NCI-H2227 (cell line): Measurements from ENCODE around the gene ATG7.
A peak's percentile ranks its signal among the peaks of the same experiment; 100 is the strongest.
"Not testable (repeated sequence)": the region's sequence is repeated elsewhere in the genome, so short reads cannot be mapped to it uniquely, and the experiment has no call there.

Source experiments
- DNase-seq: peaks from one replicate; lab custom pipeline; 2025; ENCODE audit not compliant: unreplicated experiment; lab: John Stamatoyannopoulos, UW

Gene ATG7

DNA sequence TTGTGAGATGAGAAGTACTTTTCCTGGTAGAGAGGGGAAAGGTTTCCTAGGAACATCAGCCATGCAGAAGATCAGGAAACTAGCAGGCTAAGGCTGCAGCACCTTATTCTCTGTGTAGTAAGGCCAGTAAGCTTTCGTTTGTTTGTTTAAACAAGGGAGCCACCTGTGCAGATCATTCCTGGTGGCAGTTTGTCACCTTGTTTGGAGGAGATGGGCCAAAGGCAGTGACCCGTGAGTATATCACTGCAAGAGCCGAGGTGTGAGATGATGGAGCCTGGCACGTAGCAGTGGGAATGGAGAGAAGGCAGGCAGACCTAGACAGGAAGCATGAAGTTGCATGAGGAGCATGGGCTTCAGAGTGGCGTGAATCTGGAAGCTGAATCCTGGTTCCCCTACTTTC lies 19.6 kb downstream of the ATG7 start:
- no peak for DNase-seq

DNA sequence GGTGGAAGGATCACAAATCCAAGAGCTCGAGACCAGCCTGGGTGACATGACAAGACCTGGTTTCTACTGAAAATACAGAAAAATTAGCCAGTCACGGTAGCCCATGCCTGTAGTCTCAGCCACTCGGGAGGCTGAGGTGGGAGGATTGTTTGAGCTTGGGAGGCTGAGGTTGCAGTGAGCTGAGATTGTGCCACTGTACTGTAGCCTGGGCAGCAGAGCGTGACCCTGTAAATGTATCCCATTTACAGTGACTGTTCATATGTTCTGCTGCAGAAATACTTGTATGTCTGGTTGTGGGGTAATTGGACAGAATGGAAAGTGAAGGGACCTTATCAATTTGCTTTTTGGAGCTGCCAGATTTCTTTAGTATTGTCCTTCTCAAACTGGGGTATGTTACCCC lies 24.9 kb downstream of the ATG7 start:
- DNase-seq, result no peak

DNA sequence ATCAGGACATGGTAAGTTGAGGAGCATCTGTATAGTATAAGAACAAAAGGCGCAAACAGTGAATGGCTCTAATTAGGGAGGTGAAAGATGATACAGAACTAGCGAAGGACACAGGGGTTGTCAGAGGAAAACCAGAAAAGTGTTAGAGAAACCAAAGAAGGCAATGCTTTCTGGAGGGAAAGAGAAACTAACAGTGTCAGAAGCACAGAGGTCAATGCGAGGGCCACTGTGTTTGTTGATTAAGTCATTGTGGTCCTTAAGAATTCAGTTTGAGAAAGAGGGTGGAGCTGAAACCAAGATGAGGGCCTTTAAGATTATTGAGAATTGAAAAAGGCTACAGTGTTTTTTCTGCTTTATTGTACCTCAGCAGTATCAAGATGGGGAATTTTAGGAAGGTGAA lies 28.8 kb downstream of the ATG7 start:
- no peak for DNase-seq

DNA sequence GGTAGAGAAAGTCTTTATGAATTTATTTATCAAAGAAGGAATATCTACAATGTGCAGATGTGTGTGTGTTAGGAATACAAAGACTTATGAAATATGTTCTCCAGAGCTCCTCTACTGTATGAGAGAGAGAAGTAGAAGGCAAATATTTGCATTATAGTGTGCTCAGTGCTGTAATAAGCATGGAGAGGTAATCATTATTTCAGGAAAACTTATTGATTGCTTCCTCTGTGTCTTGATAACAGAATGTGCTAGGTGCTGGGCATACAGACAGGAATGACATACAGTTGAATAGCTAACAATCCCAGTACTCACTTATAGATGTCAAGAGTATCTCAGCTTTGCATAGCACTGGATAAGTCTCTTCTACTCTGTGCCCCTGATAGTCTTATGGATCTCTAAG lies 30.2 kb downstream of the ATG7 start:
- no peak for DNase-seq

DNA sequence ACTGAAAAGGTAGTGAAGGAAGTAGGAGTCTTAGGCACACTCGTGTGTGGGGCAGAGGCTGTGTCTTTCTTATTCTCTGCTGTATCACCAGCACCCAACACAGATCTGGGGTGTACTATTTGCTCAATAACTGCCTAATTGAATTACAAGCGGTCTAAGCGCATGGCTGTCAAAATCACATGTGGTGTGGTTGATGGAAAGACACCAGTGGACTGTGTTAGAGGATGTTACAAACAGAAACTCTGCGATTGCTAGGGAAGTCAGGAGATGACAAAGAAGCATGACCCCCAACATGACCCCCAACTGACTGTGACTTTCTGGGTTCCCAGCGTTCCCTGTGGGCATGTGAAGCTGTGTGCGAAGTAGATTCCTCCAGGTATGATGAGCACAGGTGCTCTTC lies 32.0 kb downstream of the ATG7 start:
- no peak for DNase-seq

DNA sequence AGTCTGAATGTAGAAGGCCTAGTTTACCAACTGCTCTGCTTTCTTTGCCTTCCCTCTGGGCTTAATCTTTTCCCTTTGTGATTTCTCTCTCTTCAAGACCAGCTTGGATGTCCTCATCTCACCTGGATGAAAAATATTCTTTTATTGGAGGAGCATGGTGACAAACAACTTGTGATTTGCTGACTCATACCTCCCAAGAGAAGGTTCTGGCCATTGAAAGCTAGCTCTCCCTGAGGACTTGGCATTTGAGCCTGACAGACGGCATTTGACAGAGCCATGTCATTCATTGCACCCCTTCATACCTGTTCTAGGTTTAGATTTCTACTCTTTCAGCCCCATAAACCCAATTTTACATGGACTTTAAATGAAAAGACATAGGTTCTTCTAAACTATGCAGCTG lies 33.3 kb downstream of the ATG7 start:
- no peak for DNase-seq

DNA sequence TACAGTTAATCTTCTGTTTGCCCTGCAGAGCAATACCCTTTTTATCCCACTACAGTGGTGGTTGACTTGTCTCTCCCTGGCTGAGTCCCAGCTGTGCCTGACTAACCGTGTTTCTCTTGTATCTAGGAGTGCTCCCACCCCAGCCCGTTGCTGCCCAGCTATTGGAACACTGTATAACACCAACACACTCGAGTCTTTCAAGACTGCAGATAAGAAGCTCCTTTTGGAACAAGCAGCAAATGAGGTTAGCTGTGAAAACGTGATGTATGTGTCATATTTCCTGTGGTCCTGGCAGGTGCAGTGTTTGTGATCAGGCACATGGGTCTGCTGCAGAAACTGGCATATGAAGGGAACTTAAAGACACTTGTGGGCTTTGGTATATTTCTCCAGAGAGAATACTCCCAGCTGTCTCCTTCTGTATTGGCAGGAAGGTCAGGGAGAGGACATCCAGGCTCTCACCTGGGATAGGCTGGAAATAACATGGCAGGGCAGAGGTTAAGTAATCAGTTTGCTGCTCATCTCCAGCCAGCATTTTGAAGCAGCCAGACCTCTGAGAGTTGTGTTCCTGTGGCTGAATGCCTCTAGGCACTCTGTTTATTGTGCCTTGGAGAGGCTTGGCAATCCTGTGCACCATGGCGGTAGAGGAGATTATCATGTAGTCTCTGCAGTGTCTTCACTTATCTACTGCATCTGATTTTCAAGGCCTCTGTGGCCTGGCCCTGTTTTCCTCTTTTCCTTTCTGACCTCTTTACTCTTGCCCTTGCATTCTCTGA lies 34.8 kb downstream of the ATG7 start:
- DNase-seq, result no peak

DNA sequence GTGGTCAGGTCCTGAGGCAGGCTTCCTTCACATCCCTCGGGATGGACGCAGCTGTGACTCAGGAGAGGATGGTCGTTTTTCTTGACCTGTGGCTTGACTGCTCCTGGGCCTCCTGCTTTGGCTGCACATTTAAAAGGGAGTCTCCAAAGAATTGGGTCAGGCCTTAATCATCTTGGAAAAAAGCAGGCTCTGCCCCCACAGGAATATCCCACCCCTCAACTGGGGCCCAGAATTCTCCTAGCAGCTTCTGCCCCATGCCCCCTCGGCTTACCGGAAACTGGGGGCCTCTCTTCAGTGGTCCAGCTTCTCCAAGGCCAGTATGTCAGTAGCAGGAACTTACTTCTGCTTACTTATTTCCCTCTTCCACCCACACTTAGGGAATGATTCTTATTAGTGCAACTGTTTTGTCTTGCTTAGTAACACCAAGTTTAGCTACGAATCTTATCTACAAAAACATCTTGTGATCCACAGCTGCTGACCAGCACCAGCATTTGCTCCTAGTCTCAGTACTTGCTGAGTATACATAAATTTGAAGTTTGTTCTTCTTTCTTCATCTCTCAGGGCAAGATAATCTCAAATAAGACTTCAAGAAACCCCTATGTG lies 35.7 kb downstream of the ATG7 start:
- DNase-seq, result no peak

DNA sequence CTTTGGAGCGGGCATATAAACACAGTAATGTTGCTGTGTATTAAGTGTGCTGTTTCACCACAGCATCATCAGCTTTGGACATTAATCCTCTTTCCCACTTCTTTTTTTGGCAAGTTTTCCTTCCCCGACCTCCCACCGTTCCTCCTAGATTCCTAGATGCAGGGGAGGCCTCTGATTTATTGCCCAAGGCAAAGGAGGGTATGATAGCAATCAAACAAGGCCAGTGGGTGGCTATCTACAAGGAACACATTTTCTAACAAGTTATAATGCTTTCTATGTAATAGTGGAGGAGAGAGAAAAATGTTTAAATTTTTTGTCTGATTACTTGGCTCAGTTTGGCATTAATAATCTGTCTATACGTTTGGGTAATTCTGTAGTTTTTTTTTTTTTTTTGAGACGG lies 38.1 kb downstream of the ATG7 start:
- DNase-seq, result no peak

DNA sequence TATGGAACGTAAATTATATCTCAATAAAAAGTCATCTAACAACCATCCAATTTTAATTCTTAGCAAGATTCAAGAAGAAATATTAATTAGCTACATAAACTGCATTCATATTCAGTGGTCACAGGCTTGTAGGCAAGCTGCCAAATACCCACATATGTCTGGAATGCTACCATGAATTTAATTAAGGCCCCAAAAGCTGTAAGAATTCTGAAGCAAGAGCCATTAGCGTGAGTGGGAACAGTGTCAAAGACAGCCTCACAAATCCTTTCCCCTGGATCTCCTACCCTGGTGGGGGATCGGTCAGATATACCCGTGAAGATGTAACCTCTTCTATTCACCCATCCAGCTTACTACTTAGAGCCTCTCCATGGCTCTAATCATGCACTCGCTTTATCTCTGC lies 40.0 kb downstream of the ATG7 start:
- DNase-seq, result no peak

DNA sequence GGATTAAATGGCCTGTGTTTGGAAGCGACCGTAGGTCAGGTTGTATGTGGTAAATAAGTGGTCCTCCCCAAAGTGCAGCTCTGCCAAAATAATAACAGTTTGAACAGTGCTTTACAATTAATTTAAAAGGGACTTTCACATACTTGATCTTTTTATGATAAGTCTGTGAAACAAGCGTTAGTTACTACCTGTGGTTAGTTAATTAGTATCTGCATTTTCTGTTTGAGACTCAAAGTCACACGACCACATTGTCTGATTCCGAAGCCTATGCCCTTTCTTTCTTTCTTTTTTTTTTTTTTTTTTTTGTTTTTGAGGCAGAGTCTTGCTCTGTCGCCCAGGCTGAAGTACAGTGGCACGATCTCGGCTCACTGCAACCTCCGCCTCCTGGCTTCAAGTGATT lies 45.1 kb downstream of the ATG7 start:
- DNase-seq, result no peak

DNA sequence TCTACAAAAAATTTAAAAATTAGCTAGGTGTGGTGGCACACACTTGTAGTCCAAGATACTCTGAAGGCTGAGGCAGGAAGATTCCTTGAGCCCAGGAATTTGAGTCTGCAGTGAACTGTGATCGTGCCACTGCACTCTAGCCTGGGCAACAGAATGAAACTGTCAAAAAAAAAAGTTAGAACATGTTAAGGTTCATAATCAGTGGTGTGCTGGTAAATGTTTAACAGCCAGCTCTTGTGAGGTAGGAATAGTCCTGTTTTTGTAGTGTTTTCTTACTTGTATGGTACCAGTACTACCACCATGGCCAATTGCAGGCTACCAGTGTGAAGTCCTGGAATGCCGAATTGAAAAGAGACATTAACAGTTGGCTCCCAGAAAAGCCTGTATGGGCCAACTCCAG lies 50.7 kb downstream of the ATG7 start:
- no peak for DNase-seq

DNA sequence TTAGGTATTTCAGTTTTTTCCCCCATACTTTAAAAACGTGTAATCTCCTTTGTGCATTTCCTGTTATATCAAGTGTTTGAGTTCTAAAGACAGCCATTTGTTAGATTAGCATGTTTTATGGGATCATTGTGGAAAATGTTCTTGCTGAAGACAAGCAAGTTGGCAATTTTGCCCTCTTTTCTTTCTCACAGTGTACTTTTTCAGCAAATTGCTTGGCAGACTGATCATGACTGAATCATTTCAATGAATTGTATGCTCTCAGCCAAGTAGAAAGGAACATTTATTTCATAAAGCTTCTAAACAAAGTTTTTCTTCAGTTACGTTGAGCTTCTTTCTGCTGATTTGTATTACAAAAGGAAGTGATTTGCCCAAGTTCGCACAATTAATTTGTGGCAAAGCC lies 51.6 kb downstream of the ATG7 start:
- no peak for DNase-seq

DNA sequence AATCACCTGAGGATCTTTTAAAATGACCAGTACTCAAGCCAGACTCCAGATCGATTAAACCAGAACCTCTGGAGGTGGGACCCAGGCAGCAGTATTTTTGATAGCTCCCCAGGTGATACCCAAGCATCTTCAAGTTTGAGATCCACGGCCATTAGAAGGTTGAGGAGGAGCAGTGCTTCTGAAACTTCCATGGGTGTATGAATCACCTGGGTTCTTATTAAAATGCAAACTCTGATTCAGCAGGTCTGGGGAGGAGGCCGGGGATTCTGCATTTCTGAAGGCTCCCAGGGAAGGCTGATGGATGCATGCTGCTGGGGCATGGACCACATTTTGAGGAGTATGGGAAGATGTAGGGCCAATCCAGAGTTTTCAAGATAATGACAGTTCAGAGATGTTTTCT lies 55.4 kb downstream of the ATG7 start:
- no peak for DNase-seq

DNA sequence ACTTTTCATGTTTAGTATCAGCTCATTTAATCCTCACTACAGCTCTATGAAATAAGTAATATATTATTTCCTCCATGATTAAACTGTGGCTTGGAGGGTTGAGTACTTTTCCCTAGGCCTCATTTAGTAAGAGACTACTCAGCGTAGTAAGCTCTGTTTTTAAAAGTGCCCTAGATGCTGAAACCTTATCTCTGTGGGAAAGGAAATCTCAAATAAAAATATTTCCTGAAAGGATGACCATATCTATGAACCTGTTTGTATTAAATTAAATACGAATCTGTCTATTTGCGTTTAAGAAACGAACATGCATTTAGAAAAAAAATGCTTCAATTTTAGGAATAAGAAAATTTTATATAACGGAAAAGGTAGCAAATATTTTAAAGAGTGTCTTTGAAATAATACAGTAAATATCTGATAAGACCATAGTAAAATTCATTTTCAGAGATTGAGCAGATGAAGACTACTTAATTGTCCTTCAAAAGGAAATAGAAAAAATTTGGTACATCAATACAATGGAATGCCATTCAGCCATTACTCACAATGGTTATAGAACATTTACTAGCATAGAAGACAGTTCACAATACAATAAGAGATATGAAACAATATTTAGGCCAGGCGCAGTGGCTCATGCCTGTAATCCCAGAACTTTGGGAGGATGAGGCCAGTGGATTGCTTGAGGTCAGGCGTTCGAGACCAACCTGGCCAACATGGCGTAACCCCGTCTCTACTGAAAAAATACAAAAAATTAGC lies 56.2 kb downstream of the ATG7 start:
- no peak for DNase-seq

DNA sequence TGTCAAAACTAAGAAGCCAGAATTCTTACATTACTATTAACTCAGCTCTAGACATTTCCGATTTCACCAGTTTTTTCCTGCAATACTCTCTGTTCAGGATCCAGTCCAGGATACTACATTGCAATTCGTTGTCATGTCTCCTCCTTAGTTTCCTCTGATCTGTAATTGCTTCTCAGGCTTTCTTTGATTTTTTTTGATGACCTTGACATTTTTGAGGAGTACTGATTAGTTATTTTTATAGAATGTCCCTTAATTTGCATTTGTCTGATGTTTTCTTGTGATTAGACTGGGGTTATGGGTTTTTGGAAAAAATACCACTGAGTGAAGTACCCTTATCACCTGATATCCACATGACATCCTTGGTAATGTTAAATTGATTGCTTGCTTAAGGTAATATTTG lies 57.6 kb downstream of the ATG7 start:
- DNase-seq, result no peak

DNA sequence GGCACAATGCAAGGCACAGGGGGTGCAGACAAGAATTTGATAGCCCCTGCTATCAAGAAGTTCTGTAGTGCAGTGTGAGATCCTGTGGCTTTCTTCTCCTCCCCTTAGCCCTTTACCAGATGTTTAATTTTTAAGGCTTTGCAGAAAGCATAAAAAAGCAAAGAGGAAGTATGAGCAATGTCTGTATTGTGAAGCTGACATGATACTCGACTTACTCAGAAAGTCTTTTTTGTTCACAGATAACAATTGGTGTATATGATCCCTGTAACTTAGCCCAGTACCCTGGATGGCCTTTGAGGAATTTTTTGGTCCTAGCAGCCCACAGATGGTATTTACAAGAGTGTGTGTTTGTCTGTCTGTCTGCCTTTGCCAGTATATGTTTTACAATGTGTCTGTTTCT lies 58.9 kb downstream of the ATG7 start:
- no peak for DNase-seq

DNA sequence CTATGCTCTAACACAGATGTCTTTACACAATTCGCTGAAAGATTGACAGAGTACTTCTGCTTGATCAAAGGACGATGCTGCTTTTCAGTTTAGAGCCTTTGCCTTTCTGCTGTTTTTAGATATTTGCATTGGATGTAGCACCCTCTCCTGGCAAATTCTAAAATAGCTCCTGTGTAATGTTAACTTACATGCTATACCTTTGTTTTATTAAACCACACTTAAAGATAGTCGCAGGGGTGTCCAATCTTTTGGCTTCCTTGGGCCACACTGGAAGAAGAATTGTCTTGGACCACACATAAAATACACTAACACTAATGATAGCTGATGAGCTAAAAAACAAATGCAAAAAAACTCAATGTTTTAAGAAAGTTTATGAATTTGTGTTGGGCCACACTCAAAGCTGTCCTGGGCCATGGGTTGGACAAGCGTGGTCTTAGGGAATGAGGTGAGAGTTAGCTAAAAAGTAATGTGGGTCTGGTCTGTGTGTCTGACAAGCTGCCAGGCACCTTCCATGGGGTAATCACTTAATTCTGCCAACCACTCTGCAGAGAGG lies 62.9 kb downstream of the ATG7 start:
- peak; percentile 49 for DNase-seq

DNA sequence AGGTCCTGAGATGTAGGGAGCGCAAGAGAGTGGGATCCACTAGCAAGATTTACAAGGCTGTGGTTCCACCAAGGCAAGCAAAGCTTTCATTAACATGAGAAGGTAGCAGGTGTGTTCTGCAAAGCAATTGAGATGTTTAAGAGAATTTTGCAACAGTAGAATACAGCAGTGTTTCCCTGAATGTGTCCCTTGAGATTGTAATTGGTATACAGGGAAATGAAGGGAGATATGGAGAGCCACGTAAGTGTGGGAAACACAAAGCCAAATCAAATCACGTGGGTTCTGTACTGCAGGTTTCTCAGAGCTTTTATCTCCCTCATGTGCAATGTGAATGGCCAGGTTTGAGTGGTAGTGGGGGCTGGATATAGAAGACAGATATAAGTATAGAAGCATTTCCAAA lies 67.3 kb downstream of the ATG7 start:
- DNase-seq, result no peak

DNA sequence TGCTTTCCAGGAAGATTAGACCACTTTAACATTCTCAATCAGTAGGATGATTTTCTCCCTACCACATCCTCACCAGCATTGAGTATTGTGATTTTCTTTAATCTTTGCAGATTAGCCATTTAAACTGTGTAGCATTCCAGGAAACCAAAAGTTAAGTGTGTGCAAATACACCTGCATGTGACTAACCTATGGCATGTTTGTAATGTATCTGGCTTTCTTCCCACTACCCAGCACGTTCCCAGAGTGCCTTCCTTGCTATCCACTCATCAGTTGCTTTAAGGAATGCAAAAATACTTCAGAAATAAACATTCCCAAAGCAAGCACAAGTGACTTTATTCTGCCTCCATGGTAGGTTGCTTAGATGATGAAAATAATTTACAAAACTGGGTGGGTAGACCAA lies 74.2 kb downstream of the ATG7 start:
- no peak for DNase-seq

DNA sequence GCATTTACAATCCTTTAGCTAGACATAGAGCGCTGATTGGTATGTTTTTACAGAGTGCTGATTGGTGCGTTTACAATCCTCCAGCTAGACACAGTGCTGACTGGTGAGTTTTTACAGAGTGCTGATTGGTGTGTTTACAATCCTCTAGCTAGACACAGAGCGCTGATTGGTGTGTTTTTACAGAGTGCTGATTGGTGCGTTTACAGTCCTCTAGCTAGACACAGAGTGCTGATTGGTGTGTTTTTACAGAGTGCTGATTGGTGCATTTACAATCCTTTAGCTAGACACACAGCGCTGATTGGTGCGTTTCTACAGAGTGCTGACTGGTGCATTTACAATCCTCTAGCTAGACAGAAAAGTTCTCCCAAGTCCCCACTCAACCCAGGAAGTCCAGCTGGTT lies 76.7 kb downstream of the ATG7 start:
- DNase-seq, result not testable (repeated sequence)

DNA sequence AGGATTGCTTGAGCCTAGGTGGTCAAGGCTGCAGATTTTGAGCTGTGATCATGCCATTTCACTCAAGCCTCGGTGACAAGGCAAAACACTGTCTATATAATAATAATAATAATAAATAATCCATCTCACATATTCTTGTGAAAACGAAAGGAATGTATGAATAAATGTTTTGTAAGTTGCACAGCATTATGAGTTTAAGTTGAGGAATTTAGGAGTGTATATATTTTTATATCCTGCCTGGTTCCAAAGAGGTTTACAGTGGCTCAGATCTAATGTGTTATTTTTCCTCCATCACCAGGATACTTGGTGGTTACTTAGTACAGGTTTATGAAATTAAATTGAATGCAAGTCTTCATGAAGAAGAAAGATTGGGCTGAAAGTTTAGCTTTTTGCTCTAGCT lies 77.2 kb downstream of the ATG7 start:
- no peak for DNase-seq
